Activated naive CD4-positive, alpha-beta T cell treated with anti-CD3 and anti-CD28 coated beads, Interleukin-2, amount 50 U/mL, for 72 hours (primary cell): Measurements from ENCODE around the gene MLH1. TPM values are rescaled to one million over a fixed set of nuclear protein-coding genes. Genes with fewer than 3 reads are reported as not detected.

ENCODE experiments used
- ATAC-seq, 2 donors: fragments of 150-1000 bp; cut with Tn5 transposase; 2 replicates each; pipeline ENCODE4 v1.10.0; 2021; ENCODE audit warnings: mild to moderate bottlenecking in 2 of 2, moderate library complexity in 2 of 2
- DNase-seq, 2 donors: peaks; one replicate each; pipeline ENCODE4 v3.0.0; 2021 to 2022; ENCODE audit warnings: low spot score in 2 of 2
- H3K27ac Mint-ChIP-seq, 2 donors: one replicate each; pipeline ENCODE4 v1.8.0; 2022; ENCODE audit warnings: mild to moderate bottlenecking in 2 of 2, mixed read lengths in 2 of 2
- H3K36me3 Mint-ChIP-seq, 2 donors: one replicate each; pipeline ENCODE4 v1.8.0; 2022; ENCODE audit warnings: mixed read lengths in 2 of 2
- H3K9me3 Mint-ChIP-seq, 2 donors: one replicate each; pipeline ENCODE4 v1.8.0; 2022; ENCODE audit warnings: mixed read lengths in 2 of 2
- total RNA-seq, 2 donors: library from RNA; stranded (reverse); gene quantifications; one replicate each; pipeline ENCODE4 v1.2.3, GENCODE V29; 2022

The MLH1 gene
- total RNA-seq, 2 donors from 2014 or later = 67.1 to 88.3 TPM

DNA sequence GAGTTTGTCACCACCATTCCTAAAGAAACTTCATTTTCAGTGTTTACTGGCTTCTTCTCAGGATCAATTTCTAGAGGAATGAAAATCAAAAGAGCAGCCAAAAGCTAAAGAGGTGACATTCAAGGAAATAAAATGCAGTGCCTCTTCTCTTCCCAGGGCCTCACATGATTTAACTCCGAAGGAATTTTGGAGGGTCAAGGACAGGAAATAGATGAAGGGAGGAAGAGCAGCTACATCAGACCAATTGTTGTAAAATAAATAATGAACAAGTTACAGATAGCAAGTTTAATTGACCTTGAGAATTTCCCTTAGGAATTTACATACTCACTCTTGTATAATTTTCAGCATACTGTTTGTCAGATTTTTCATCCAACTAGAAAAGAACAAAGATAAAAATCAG, 103.0 kb downstream of the MLH1 start:
- H3K27ac Mint-ChIP-seq = no peak overlapping the region
- no peaks in the 10 kb centered on the region for H3K9me3 Mint-ChIP-seq
- H3K36me3 Mint-ChIP-seq = no peaks in the 10 kb centered on the region
- DNase-seq (no peak), ATAC-seq (no peak)

DNA sequence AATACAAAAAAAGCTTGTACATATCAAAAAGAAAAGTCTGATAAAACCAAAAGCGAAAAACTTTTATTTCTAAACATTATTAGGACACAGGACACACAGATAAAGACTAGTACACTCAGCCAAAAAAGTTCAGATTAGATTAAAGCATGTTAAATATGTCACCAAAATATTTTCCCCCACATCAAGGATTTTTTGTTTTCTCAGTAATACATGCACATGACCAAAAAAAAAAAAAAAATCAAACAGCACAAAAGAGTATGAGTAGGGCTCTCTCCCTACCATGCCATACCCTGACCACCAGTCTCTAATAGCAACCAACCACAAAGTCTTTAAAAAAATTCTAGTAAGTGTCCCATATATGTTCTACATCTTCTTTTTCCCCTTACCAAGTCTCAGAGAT, 103.7 kb downstream of the MLH1 start:
- no peak for ATAC-seq
- H3K9me3 Mint-ChIP-seq = no peaks in the 10 kb centered on the region
- DNase-seq = no peak
- H3K27ac Mint-ChIP-seq = no peak overlapping the region
- no peaks in the 10 kb centered on the region for H3K36me3 Mint-ChIP-seq

- no peaks in the 10 kb centered on the region for H3K36me3 Mint-ChIP-seq
These were observed 104.5 kb downstream of the MLH1 start for GRCh38 chr3:37097776-37098175.

GRCh38 chr3:37098884-37099283, 105.6 kb downstream of the MLH1 start:
- DNase-seq = no peak
- no peak for ATAC-seq
- Mint-ChIP-seq H3K27ac (no peak overlapping the region), H3K36me3 (no peaks in the 10 kb centered on the region), H3K9me3 (no peaks in the 10 kb centered on the region)

More at GRCh38 chr3:37097776-37098175, 104.5 kb downstream of the MLH1 start:
- DNase-seq (no peak), ATAC-seq (no peak)
- no peaks in the 10 kb centered on the region for H3K9me3 Mint-ChIP-seq
- no peak overlapping the region for H3K27ac Mint-ChIP-seq

GRCh38 chr3:37099469-37099868, 106.2 kb downstream of the MLH1 start:
- H3K9me3 Mint-ChIP-seq = no peaks in the 10 kb centered on the region
- no peak overlapping the region for H3K27ac Mint-ChIP-seq
- no peaks in the 10 kb centered on the region for H3K36me3 Mint-ChIP-seq
- no peak for ATAC-seq
- no peak for DNase-seq

- no peaks in the 10 kb centered on the region for H3K9me3 Mint-ChIP-seq
- no peak for ATAC-seq
- no peaks in the 10 kb centered on the region for H3K36me3 Mint-ChIP-seq
- no peak for DNase-seq
- no peak overlapping the region for H3K27ac Mint-ChIP-seq
These were observed 107.1 kb downstream of the MLH1 start for GRCh38 chr3:37100411-37100810.

Other genes starting within 250 kb of the MLH1 start
- gene DCLK3, start 229.0 kb upstream of the MLH1 start, total RNA-seq = under 1 TPM in 1 of 2 donors, not detected in 1; 0.06 TPM
- 10 to 100 TPM; 16.8 to 21.5 TPM for gene TRANK1, start 48.5 kb upstream of the MLH1 start, total RNA-seq
- 10 to 100 TPM; 12.0 to 16.2 TPM for gene EPM2AIP1, start 387 bp upstream of the MLH1 start, total RNA-seq
- gene LRRFIP2, start 181.1 kb downstream of the MLH1 start, total RNA-seq = 10 to 100 TPM; 17.3 to 41.0 TPM
- 10 to 100 TPM; 37.1 to 45.0 TPM for gene GOLGA4, start 249.8 kb downstream of the MLH1 start, total RNA-seq